Measurements from ENCODE around the gene WAPL. TPM values are rescaled to one million over a fixed set of nuclear protein-coding genes. Genes with fewer than 3 reads are reported as not detected.

WAPL gene
- total and polyA plus RNA-seq, 10 of the 15 experiments (the other 5 are each of a cell fraction or from before 2014, with no cell fraction given), result 15.7 to 45.8 (median 29.0) TPM

DNA sequence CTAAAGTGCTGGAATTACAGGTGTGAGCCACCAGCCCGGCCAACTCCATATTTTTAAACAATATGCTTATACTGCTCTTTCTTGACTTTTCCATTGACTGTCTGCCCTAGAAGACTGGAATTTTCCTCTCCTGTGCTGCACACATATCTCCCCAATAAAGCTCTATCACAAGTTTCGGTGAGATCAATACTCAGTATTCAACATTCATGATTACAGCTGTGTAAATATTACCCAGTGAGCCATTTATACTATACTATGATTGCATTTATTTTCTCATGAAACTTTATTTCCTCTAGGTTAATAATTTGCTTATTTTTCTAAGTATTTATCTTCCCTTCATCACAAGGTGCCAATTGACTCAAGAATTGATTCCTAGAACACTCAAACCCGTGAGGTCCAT is 106.5 kb downstream of the WAPL start:
- DNase-seq (ENCODE audit: low read depth, low spot score) (no peak), FAIRE-seq (no peak), ATAC-seq (no peak)
- ChIA-PET POLR2A (interaction anchor here (1.9 to 5.4 kb wide), 2 partner anchors 13 to 22 kb away, joined by 7 to 110 read pairs; no protein-coding TSS in a partner anchor), RAD21 (ENCODE audit: unreplicated experiment) (interaction anchor here (1.5 to 5.8 kb wide), 2 partner anchors 13 to 26 kb away, joined by 3 to 155 read pairs; no protein-coding TSS in a partner anchor), SMC1A (ENCODE audit: uncharacterized antibody, unreplicated experiment) (interaction anchor here (1.7 to 7.0 kb wide), 2 partner anchors 16 to 23 kb away, joined by 5 to 129 read pairs; no protein-coding TSS in a partner anchor), CTCF (interaction anchor here (1.3 to 6.7 kb wide), 2 partner anchors 14 to 24 kb away, joined by 3 to 77 read pairs; no protein-coding TSS in a partner anchor)
- no TSS peak for BruUV-seq (replicated peaks)
- H3K27ac ChIP-seq (ENCODE audit: control insufficient read depth, insufficient read depth), result no peak overlapping the region
- no peak overlapping the region for H2AFZ ChIP-seq (ENCODE audit: control insufficient read depth, low read depth, low read length)
- WGBS (ENCODE audit: insufficient coverage, insufficient replicate concordance, low lambda C conversion rate, missing lambda C conversion rate), result 76% methylated on average over 3 of the region's 3 CpGs
- in situ Hi-C loops (cut with MboI) (no loop called here), intact Hi-C loops (cut with micrococcal nuclease; ENCODE audit: unreplicated experiment) (no loop called here)
- H3K4me2 ChIP-seq (ENCODE audit: control insufficient read depth, insufficient read depth), result no peak overlapping the region
- H3K79me2 ChIP-seq (ENCODE audit: control insufficient read depth, insufficient read depth, low read length), result no peaks in the 10 kb centered on the region
- no peaks in the 10 kb centered on the region for H3K27me3 ChIP-seq (replicated peaks in 1 of 2; ENCODE audit: control insufficient read depth in 2 of 2, insufficient read depth in 2 of 2, low read length in 1 of 2)
- H3K4me1 ChIP-seq (ENCODE audit: control insufficient read depth, insufficient read depth, low read length), result peaks cover 38% of the 10 kb centered on the region
- H3K9ac ChIP-seq (ENCODE audit: control insufficient read depth, insufficient read depth, low read length), result no peak overlapping the region
- H3K36me3 ChIP-seq (ENCODE audit: control insufficient read depth in 2 of 2, insufficient read depth in 2 of 2, low read length in 1 of 2), result no peaks in the 10 kb centered on the region
- no peak for TF ChIP-seq FOXK2 (IDR thresholded peaks at IDR 0.05)
- no peak for TF ChIP-seq CBX3 (IDR thresholded peaks at IDR 0.05; ENCODE audit: borderline replicate concordance, low read depth)
- TF ChIP-seq ZNF207 (IDR thresholded peaks at IDR 0.05; ENCODE audit: borderline replicate concordance), result no peak
- TF ChIP-seq NFXL1 (IDR thresholded peaks at IDR 0.05; ENCODE audit: borderline replicate concordance), result no peak
- no peak for TF ChIP-seq SUPT20H (IDR thresholded peaks at IDR 0.05; ENCODE audit: borderline replicate concordance, control insufficient read depth, low read depth, low read length)
- TF ChIP-seq NR2C2 (IDR thresholded peaks at IDR 0.05; ENCODE audit: borderline replicate concordance, control insufficient read depth, insufficient read length, low read depth), result no peak
- TF ChIP-seq BHLHE40 (IDR thresholded peaks at IDR 0.05; ENCODE audit: borderline replicate concordance in 1 of 2, low read depth in 2 of 2, low read length in 1 of 2), result no peak
- TF ChIP-seq, protein P1, sequence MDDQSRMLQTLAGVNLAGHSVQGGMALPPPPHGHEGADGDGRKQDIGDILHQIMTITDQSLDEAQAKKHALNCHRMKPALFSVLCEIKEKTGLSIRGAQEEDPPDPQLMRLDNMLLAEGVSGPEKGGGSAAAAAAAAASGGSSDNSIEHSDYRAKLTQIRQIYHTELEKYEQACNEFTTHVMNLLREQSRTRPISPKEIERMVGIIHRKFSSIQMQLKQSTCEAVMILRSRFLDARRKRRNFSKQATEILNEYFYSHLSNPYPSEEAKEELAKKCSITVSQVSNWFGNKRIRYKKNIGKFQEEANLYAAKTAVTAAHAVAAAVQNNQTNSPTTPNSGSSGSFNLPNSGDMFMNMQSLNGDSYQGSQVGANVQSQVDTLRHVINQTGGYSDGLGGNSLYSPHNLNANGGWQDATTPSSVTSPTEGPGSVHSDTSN (IDR thresholded peaks at IDR 0.05; ENCODE audit: insufficient replicate concordance, low read depth, low read length), result no peak
- no peak for TF ChIP-seq TCF7 (IDR thresholded peaks at IDR 0.05; ENCODE audit: borderline replicate concordance)
- TF ChIP-seq SREBF1 (IDR thresholded peaks at IDR 0.05; ENCODE audit: low read length), result no peak
- TF ChIP-seq FOXM1 (IDR thresholded peaks at IDR 0.05; ENCODE audit: low read depth, low read length), result no peak
- no peak for TF ChIP-seq CHD1 (IDR thresholded peaks at IDR 0.05; ENCODE audit: low read depth, low read length)
- no peak for TF ChIP-seq ZBED1 (IDR thresholded peaks at IDR 0.05; ENCODE audit: borderline replicate concordance)
- TF ChIP-seq SIX5 (IDR thresholded peaks at IDR 0.05; ENCODE audit: low read depth, low read length, severe bottlenecking), result no peak
- TF ChIP-seq RBBP5 (conservative IDR thresholded peaks at IDR 0.05), result no peak
- TF ChIP-seq NFYA (IDR thresholded peaks at IDR 0.05; ENCODE audit: borderline replicate concordance, low read depth, low read length), result no peak
- H4K20me1 ChIP-seq (ENCODE audit: control insufficient read depth, insufficient read depth), result no peaks in the 10 kb centered on the region
- peaks cover 6% of the 10 kb centered on the region; the same call in 2 of the 3 replicates for H3K9me3 ChIP-seq (replicated peaks; ENCODE audit: control insufficient read depth, insufficient read depth, low read length)
- H3K4me3 ChIP-seq, result no peak overlapping the region
